COLO668 (cell line): ENCODE data around the gene SCN5A.
A peak's percentile ranks its signal among the peaks of the same experiment; 100 is the strongest.

ENCODE experiments used
- DNase-seq: peaks from one replicate; lab custom pipeline; 2025; ENCODE audit not compliant: unreplicated experiment; lab: John Stamatoyannopoulos, UW

SCN5A gene

DNA sequence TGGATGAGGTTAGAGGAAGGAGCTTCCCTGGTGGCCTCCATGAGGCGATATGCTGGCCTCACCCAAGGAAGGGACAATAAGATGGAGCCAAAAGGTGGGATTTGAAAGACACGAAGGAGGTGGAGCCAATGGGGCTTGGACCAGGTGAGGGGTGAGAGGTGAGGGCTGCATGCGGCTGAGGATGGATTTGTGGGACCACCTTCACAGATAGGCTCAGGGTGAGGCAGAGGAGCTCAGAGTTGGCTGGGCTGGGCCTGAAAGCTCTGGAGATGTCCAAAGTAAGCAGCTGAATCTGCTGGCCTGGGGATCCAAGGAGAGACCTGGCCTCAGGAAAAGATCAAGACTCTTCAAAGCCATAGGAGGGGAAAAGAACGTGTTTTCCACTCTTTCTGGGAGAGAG is 103.5 kb downstream of the SCN5A start:
- no peak for DNase-seq

- DNase-seq, result no peak
Observed at GRCh38 chr3:38545550-38545949, 103.9 kb downstream of the SCN5A start.

DNA sequence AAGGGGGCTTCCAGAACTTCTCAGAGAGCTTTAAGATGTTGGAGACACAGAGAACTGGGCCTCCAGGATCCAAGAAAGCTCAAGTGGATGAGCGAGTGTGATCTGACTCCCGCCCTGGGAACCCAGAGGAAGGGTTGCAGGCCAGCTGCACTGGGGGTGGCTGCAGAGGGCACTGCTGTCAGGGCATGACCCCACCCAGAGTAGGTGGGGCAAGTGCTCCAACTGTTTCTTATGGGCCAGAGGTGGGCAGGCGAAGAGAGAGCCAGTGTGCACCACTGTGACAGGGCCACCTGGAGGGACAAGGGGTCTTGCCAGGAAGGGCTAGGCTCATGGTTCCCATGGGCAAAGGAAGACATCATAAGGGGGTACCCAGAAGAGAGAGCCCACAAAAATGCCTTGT is 104.6 kb downstream of the SCN5A start:
- no peak for DNase-seq

- DNase-seq, result no peak
Observed at GRCh38 chr3:38543586-38543985, 105.9 kb downstream of the SCN5A start.

DNA sequence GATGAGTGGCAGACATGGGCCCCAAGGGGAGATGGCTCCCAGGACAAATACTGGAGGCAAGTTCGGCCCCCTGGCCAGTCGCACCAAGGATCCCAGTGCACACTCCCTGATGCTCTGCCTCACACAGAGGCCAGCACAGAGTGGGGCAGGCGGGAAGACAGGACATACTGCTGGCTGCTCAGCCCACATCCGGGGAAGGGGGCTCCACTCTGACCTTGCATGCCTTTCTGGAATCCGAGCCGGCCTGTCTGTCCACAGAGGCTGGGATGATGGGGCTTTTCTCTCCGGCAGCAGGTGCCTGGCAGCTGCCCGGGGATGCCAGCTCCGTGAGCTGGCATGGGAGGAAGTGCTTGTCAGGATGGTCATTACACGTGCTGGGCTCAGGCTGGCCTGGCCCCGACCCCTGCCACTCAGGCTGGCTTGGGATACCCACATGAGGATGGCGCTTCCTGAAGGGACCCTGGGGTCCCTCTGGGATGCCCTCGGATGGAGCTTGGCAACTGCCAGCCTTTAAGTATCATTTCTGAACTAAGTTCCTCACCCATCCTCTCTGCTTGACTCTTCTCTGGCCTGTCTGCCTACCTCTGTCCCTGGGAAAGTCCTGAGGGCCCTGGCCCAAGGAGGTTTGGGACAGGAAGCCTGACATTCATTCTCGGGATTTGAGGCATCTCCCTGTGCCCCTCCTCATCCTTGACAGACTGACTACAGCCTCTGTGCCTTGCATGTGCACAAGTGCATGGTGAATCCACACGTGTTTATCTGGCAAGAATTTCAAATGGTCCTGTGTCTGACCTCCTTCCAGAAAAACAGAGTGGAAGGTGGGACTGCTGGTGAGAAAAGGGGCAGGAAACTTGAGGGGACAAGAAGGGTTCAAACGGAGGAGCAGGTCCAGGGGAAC is 106.8 kb downstream of the SCN5A start:
- no peak for DNase-seq

GRCh38 chr3:38541806-38542205 is 107.7 kb downstream of the SCN5A start:
- DNase-seq, result no peak

- DNase-seq, result no peak
Observed at GRCh38 chr3:38538773-38539353, 110.6 kb downstream of the SCN5A start.

GRCh38 chr3:38536671-38537070 is 112.8 kb downstream of the SCN5A start:
- no peak for DNase-seq

GRCh38 chr3:38534604-38535003 is 114.9 kb downstream of the SCN5A start:
- DNase-seq, result no peak

GRCh38 chr3:38534180-38534579 is 115.3 kb downstream of the SCN5A start:
- no peak for DNase-seq

- DNase-seq, result no peak
Observed at GRCh38 chr3:38533285-38533976, 116.1 kb downstream of the SCN5A start.

- no peak for DNase-seq
Observed at GRCh38 chr3:38532529-38532928, 117.0 kb downstream of the SCN5A start.

- no peak for DNase-seq
Observed at GRCh38 chr3:38528457-38528856, 121.0 kb downstream of the SCN5A start.

DNA sequence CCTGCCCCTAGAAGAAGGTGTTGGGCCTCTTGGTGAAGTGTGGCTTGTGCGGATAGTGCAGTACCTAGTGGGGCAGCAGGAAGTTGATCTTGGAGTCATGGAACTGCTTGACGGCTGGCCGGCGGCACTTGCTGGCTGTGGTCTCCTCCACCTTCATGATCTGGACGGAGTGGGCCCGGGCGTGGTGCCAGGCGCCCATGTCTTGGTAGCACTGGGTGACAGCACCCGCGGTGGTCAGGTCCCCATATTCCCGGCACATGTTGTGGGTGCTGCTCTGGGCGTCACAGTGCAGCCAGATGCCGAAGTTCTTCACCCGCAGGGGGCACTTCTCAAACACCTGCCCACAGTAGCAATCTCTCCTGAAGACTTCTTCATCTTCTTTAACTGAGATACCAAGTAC is 122.7 kb downstream of the SCN5A start:
- no peak for DNase-seq

DNA sequence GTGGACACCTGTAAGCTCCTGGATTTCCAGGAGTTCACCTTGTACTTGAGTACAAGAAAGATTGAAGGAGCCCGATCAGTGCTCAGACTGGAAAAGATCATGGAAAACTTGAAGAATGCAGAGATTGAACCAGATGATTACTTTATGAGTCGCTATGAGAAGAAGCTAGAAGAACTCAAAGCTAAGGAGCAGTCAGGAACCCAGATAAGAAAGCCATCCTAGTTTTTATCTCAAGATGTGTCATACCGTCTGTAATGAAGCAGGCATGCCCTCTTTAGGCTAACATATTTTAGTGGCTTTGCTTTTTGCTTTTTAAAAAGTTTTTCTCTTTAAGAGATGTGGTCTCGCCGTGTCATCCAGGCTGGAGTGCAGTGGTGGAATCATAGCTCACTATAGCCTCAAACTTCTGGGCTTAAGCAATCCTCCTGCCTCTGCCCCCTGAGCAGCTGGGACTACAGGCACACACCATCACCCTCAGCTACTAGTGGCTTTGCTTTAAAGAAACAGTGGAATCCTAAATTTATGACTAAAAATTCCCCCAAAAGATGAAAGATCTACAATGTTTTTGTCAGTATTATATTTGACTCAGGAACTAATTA is 125.2 kb downstream of the SCN5A start:
- no peak for DNase-seq

- DNase-seq, result no peak
Observed at GRCh38 chr3:38522002-38522401, 127.5 kb downstream of the SCN5A start.

DNA sequence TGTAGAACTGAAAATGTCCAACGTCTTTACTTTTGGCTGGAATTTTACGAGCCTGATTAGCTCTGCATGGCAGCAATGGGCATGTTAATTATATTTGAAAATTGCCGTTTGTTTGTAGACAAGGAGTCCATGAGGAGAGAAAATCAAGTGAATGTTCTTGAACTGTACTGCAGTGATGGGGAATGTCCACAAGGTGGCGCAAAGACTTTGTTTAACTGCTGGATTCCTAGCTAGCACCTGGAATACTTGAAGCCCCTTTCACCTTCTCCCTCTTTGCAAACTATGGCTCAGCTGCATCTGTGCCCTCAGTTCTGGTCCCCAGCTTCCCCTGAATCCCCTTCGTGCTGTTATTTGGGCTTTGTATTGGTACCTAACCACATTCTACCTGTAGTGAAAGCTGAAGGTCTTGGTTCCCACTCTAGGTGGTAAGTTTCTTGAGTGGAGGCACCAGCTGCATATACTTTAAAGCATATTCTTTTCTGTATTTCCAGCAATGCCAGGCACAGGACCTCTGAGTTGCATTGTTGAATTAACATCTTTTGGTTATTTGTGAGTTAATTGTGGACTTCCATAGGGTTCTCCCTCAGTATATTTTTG is 128.0 kb downstream of the SCN5A start:
- peak; percentile 42 for DNase-seq

- DNase-seq, result no peak
Observed at GRCh38 chr3:38519651-38520050, 129.8 kb downstream of the SCN5A start.

DNA sequence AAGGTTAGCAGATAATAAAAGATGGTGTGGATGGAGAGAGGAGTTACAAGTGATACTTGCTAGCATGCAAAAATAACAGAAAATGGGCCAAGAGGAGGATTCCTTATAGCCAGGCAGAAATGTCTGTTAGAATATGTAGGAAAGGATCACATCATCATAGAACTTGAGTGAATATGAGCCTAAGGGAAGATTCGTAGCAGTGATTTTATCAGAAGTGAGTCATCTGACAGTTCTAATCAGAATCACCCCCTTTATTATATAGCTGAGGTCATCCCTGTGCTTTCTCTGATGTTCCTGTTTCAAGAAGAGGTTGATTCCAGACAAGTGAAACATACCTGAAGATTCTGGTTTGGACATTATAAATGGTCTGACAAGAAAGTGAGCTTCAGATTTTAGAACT is 130.5 kb downstream of the SCN5A start:
- DNase-seq, result no peak

GRCh38 chr3:38516669-38517068 is 132.8 kb downstream of the SCN5A start:
- no peak for DNase-seq

GRCh38 chr3:38515367-38515766 is 134.1 kb downstream of the SCN5A start:
- no peak for DNase-seq
